ENCODE results near the gene RNU6-1. TPM values are rescaled to one million over a fixed set of nuclear protein-coding genes. Genes with fewer than 3 reads are reported as not detected.

RNU6-1 gene
- polyA plus RNA-seq, 3 donors, result not detected

DNA sequence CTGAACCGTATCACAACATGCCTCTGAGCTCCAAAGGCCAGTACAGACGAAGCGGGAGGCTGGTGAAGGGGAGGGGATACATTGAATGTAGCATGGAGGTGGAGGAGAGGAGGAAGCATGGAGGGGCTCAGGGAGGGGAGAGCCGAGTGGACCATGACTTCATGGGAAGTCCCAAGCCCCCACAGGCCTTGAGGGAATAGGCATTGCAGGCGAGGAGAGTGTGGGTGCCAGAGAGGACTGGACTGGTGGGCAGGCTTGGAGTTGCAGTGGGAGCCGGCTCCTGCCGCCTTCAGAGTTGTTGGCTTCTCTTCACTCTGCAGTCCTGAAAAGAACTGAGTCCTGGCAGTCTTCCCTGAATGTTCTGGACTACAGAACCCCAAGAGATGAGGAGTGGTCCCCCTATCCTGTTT, 3.3 kb upstream of the RNU6-1 start:
- Histone ChIP-seq H3K27ac (ENCODE audit: low read depth in 1 of 2, low read length in 2 of 2) (no peak overlapping the region), H3K9me3 (replicated peaks in 1 of 2; ENCODE audit: control insufficient read depth in 1 of 2, insufficient read depth in 1 of 2, low read length in 2 of 2) (no peaks in the 10 kb centered on the region), H3K79me2 (ENCODE audit: insufficient read depth, low read length) (no peaks in the 10 kb centered on the region), H3K4me1 (ENCODE audit: control insufficient read depth in 1 of 2, insufficient read depth in 2 of 2, low read length in 2 of 2) (peaks cover 19 to 28% of the 10 kb centered on the region in 2 donors), H3K9ac (ENCODE audit: insufficient read depth, low read length, poor library complexity, severe bottlenecking) (no peak overlapping the region), H3K4me2 (replicated peaks; ENCODE audit: extremely low read depth, low read length, poor library complexity, severe bottlenecking) (no peak overlapping the region), H3K36me3 (replicated peaks in 1 of 2; ENCODE audit: control insufficient read depth in 1 of 2, insufficient read depth in 2 of 2, low read length in 2 of 2) (no peaks in the 10 kb centered on the region), H3K4me3 (replicated peaks in 1 of 3; ENCODE audit: low read depth in 2 of 3, low read length in 3 of 3) (no peak overlapping the region), H2AFZ (ENCODE audit: insufficient read depth, low read depth, low read length, poor library complexity, severe bottlenecking) (no peak overlapping the region), H3K27me3 (ENCODE audit: control insufficient read depth in 2 of 2, insufficient read depth in 2 of 2, low read length in 2 of 2) (no peaks in the 10 kb centered on the region), H4K20me1 (ENCODE audit: insufficient read depth, low read length) (no peaks in the 10 kb centered on the region)
- Mint-ChIP-seq H3K4me1 (peaks cover 27% of the 10 kb centered on the region), H3K36me3 (peaks cover 0 to 2% of the 10 kb centered on the region in 2 donors), H3K9me3 (peaks cover 0 to 2% (median 0%) of the 10 kb centered on the region in 7 donors), H3K4me3 (no peak overlapping the region), H3K27me3 (ENCODE audit: low read depth in 3 of 3) (peaks cover 3 to 4% (median 3%) of the 10 kb centered on the region in 3 donors), H3K27ac (peak overlapping the region in 1 of 7 donors; percentile 22)
- intact Hi-C loops (cut with micrococcal nuclease), result no loop called here
- DNase-seq, result no peak
- WGBS (ENCODE audit: insufficient coverage), result 100% methylated on average over 6 of the region's 7 CpGs
- TF ChIP-seq, protein P1, sequence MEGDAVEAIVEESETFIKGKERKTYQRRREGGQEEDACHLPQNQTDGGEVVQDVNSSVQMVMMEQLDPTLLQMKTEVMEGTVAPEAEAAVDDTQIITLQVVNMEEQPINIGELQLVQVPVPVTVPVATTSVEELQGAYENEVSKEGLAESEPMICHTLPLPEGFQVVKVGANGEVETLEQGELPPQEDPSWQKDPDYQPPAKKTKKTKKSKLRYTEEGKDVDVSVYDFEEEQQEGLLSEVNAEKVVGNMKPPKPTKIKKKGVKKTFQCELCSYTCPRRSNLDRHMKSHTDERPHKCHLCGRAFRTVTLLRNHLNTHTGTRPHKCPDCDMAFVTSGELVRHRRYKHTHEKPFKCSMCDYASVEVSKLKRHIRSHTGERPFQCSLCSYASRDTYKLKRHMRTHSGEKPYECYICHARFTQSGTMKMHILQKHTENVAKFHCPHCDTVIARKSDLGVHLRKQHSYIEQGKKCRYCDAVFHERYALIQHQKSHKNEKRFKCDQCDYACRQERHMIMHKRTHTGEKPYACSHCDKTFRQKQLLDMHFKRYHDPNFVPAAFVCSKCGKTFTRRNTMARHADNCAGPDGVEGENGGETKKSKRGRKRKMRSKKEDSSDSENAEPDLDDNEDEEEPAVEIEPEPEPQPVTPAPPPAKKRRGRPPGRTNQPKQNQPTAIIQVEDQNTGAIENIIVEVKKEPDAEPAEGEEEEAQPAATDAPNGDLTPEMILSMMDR (IDR thresholded peaks at IDR 0.05), result no peak

- H3K27ac Mint-ChIP-seq, result peak overlapping the region in 4 of 7 donors; percentile 91 to 97 (median 96)
- Histone ChIP-seq H3K4me1 (ENCODE audit: control insufficient read depth in 1 of 2, insufficient read depth in 2 of 2, low read length in 2 of 2) (peaks cover 21 to 40% of the 10 kb centered on the region in 2 donors), H3K27ac (ENCODE audit: low read depth in 1 of 2, low read length in 2 of 2) (peak overlapping the region; percentile 92 to 95), H3K36me3 (replicated peaks in 1 of 2; ENCODE audit: control insufficient read depth in 1 of 2, insufficient read depth in 2 of 2, low read length in 2 of 2) (no peaks in the 10 kb centered on the region), H3K4me3 (replicated peaks in 1 of 3; ENCODE audit: low read depth in 2 of 3, low read length in 3 of 3) (peak overlapping the region; percentile 75 to 83 (median 82)), H3K79me2 (ENCODE audit: insufficient read depth, low read length) (no peaks in the 10 kb centered on the region), H3K9ac (ENCODE audit: insufficient read depth, low read length, poor library complexity, severe bottlenecking) (peak overlapping the region; percentile 90), H4K20me1 (ENCODE audit: insufficient read depth, low read length) (no peaks in the 10 kb centered on the region), H3K4me2 (replicated peaks; ENCODE audit: extremely low read depth, low read length, poor library complexity, severe bottlenecking) (peak overlapping the region; percentile 83), H2AFZ (ENCODE audit: insufficient read depth, low read depth, low read length, poor library complexity, severe bottlenecking) (peak overlapping the region; percentile 93), H3K27me3 (ENCODE audit: control insufficient read depth in 2 of 2, insufficient read depth in 2 of 2, low read length in 2 of 2) (peaks cover 0 to 3% of the 10 kb centered on the region in 2 donors), H3K9me3 (replicated peaks in 1 of 2; ENCODE audit: control insufficient read depth in 1 of 2, insufficient read depth in 1 of 2, low read length in 2 of 2) (no peaks in the 10 kb centered on the region)
- H3K4me3 Mint-ChIP-seq, result peak overlapping the region; percentile 89 to 95
- H3K4me1 Mint-ChIP-seq, result peaks cover 31% of the 10 kb centered on the region
- no CpG with 5 or more reads among the region's 4 CpGs for WGBS (ENCODE audit: insufficient coverage)
- H3K27me3 Mint-ChIP-seq (ENCODE audit: low read depth in 3 of 3), result peaks cover 3 to 13% (median 10%) of the 10 kb centered on the region in 3 donors
- no peak for DNase-seq
- intact Hi-C loops (cut with micrococcal nuclease), result no loop called here
- H3K9me3 Mint-ChIP-seq, result no peaks in the 10 kb centered on the region
- TF ChIP-seq, protein P1 (IDR thresholded peaks at IDR 0.05), result no peak
- H3K36me3 Mint-ChIP-seq, result peaks cover 0 to 4% of the 10 kb centered on the region in 2 donors
These were observed 1.6 kb upstream of the RNU6-1 start for GRCh38 chr15:67841513-67841762.

All from CD14-positive monocyte (primary cell).